Caco-2 (cell line): ENCODE results near the gene DIS3L. TPM values are rescaled to one million over a fixed set of nuclear protein-coding genes. Genes with fewer than 3 reads are reported as not detected.
"Not testable (repeated sequence)": the region's sequence is repeated elsewhere in the genome, so short reads cannot be mapped to it uniquely, and the experiment has no call there.

Experiments used
- BruUV-seq: library from RNA; stranded (reverse); fragments of 400-500 nt; replicated peaks from 2 replicates; lab custom pipeline; 2021; lab: Mats Ljungman, UMichigan
- CTCF ChIA-PET: fragments of 300-600 bp; sonication (Branson Sonifier 250); formaldehyde crosslinking; loops from one replicate; lab custom pipeline; 2022; ENCODE audit warnings: antibody characterized with exemption; lab: Charles Lee
- POLR2A ChIA-PET: fragments of 300-600 bp; sonication (Branson Sonifier 250); formaldehyde crosslinking; loops from one replicate; lab custom pipeline; 2022; ENCODE audit warnings: antibody characterized with exemption; lab: Charles Lee
- DNase-seq, 2 experiments: peaks; one replicate each; pipeline versions ENCODE4 v3.0.0 to v3.0.0-alpha.2; 2020 to 2022
- H3K27me3 ChIP-seq: replicated peaks from 2 replicates; pipeline ENCODE4 v1.6.0; 2011; ENCODE audit warnings: low read length; ENCODE audit not compliant: control insufficient read depth, insufficient read depth
- H3K36me3 ChIP-seq: 2 replicates; pipeline ENCODE4 v1.5.1; 2011; ENCODE audit warnings: low read length; ENCODE audit not compliant: control insufficient read depth, insufficient read depth
- H3K4me1 ChIP-seq: fragments of 250-450 bp; sonication (Bioruptor Pico); 2 replicates; pipeline ENCODE4 v1.5.1; 2020; ENCODE audit warnings: mild to moderate bottlenecking
- H3K4me3 ChIP-seq: 2 replicates; pipeline ENCODE4 v1.5.1; 2011; ENCODE audit warnings: low read depth, mild to moderate bottlenecking, control low read depth, low read length
- H3K9me3 ChIP-seq: fragments of 250-450 bp; sonication (Bioruptor Pico); 2 replicates; pipeline ENCODE4 v1.5.1; 2020; ENCODE audit warnings: mild to moderate bottlenecking, moderate library complexity
- H3K27ac Mint-ChIP-seq: one replicate; pipeline ENCODE4 v1.8.0; 2022; ENCODE audit warnings: mixed read lengths; ENCODE audit not compliant: unreplicated experiment
- H3K27me3 Mint-ChIP-seq: one replicate; pipeline ENCODE4 v1.8.0; 2022; ENCODE audit warnings: mixed read lengths; ENCODE audit not compliant: insufficient read depth, unreplicated experiment
- H3K36me3 Mint-ChIP-seq: one replicate; pipeline ENCODE4 v1.8.0; 2022; ENCODE audit warnings: mild to moderate bottlenecking, mixed read lengths; ENCODE audit not compliant: insufficient read depth, unreplicated experiment
- H3K4me1 Mint-ChIP-seq: one replicate; pipeline ENCODE4 v1.8.0; 2022; ENCODE audit warnings: low read depth, mixed read lengths; ENCODE audit not compliant: unreplicated experiment
- H3K4me3 Mint-ChIP-seq: one replicate; pipeline ENCODE4 v1.8.0; 2022; ENCODE audit warnings: mild to moderate bottlenecking, moderate library complexity, mixed read lengths; ENCODE audit not compliant: unreplicated experiment
- H3K9me3 Mint-ChIP-seq: one replicate; pipeline ENCODE4 v1.8.0; 2022; ENCODE audit warnings: mixed read lengths; ENCODE audit not compliant: unreplicated experiment
- intact Hi-C: fragments of 100-400 bp; cut with micrococcal nuclease; formaldehyde crosslinking; loops from one replicate; pipeline ENCODE4 v1.10.0; 2022; ENCODE audit not compliant: unreplicated experiment
- total RNA-seq: library from RNA; stranded (reverse); gene quantifications from 2 replicates; pipeline ENCODE4 v1.2.3, GENCODE V29; 2022
- TF ChIP-seq, protein P1 (sequence below), 2 experiments: fragments of 200-600 bp in 1 of 2; IDR thresholded peaks; 1 replicate in 1 of 2; 2 replicates in 1 of 2; pipeline versions ENCODE4 v1.5.1 to v1.8.0; 2011 to 2022; ENCODE audit warnings: antibody characterized with exemption in 1 of 2, control low read depth in 1 of 2, inconsistent platforms in 1 of 2, low read depth in 1 of 2, low read length in 1 of 2, mild to moderate bottlenecking in 1 of 2, moderate library complexity in 1 of 2; ENCODE audit not compliant: insufficient read depth in 1 of 2, severe bottlenecking in 1 of 2, unreplicated experiment in 1 of 2

Gene DIS3L
- total RNA-seq, 1 experiment from 2014 or later = 25.3 TPM

DNA sequence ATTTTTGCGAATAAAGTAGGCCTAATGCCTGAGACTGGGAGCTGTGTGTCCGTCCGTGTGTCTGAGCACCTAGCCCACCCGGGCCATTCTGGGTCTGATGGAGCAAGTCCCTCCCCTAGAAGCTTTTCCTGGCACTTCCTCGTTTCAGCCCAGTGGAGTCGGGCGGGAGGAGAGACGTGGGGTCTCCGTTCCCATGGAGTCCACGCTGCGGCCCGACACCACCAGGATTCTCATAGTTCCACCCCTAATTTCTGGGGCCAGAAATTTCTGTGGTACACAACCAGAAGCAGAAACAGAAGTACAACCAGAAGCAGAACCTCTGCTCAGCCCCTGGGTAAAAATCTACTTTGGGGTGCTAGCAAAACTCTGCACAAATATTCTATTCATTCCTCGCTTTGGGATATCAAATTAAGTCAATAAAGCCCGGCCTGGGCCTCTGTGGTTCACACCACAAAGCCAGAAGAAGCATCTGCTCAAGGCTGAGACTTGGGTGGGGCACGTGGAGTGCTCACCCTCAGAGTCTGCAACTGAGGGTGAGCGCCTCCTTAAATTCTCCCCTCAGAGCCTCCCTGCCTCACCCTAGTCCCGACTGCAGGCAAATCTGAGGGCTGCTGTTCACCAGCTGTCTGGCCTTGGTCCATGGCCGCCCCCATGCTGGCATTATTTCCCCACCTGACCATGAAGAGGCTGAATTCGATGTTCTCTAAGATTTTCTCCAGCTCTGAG, 38.3 kb upstream of the DIS3L start:
- no peak overlapping the region for H3K4me3 ChIP-seq
- Mint-ChIP-seq H3K36me3 (no peaks in the 10 kb centered on the region), H3K27me3 (peaks cover 34% of the 10 kb centered on the region), H3K27ac (no peak overlapping the region), H3K4me1 (peaks cover 9% of the 10 kb centered on the region), H3K9me3 (no peaks in the 10 kb centered on the region), H3K4me3 (no peak overlapping the region)
- intact Hi-C loops = no loop called here
- no TSS peak for BruUV-seq
- no peaks in the 10 kb centered on the region for H3K9me3 ChIP-seq
- ChIA-PET CTCF (no interaction called here), POLR2A (no interaction called here)
- H3K27me3 ChIP-seq = no peaks in the 10 kb centered on the region
- TF ChIP-seq, protein P1, sequence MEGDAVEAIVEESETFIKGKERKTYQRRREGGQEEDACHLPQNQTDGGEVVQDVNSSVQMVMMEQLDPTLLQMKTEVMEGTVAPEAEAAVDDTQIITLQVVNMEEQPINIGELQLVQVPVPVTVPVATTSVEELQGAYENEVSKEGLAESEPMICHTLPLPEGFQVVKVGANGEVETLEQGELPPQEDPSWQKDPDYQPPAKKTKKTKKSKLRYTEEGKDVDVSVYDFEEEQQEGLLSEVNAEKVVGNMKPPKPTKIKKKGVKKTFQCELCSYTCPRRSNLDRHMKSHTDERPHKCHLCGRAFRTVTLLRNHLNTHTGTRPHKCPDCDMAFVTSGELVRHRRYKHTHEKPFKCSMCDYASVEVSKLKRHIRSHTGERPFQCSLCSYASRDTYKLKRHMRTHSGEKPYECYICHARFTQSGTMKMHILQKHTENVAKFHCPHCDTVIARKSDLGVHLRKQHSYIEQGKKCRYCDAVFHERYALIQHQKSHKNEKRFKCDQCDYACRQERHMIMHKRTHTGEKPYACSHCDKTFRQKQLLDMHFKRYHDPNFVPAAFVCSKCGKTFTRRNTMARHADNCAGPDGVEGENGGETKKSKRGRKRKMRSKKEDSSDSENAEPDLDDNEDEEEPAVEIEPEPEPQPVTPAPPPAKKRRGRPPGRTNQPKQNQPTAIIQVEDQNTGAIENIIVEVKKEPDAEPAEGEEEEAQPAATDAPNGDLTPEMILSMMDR (IDR thresholded peaks at IDR 0.05; ENCODE audit: insufficient read depth in 1 of 2, low read depth in 1 of 2, low read length in 1 of 2, severe bottlenecking in 1 of 2, unreplicated experiment in 1 of 2) = no peak
- DNase-seq = no peak
- H3K4me1 ChIP-seq = no peaks in the 10 kb centered on the region
- no peaks in the 10 kb centered on the region for H3K36me3 ChIP-seq

DNA sequence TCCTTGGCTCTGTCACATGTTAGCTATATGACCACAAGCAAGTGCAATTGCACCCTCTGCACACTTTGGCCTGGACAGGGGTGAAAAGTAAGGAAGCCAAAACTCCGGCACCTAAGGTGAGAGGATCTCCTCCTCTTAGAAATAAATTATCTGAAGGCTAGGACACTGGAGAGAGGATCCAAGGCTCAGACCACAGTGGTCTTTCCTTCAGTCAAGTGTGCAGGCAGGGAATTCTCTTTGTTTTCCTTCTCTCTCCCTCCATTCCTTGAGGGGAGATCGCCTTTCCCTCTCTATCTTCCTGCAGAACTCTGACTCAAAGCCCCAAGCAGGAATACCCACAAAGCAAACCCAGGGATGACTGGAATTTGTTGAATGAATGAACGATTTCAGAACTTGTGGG, 36.7 kb upstream of the DIS3L start:
- Histone ChIP-seq H3K36me3 (no peaks in the 10 kb centered on the region), H3K4me1 (no peaks in the 10 kb centered on the region), H3K27me3 (no peaks in the 10 kb centered on the region), H3K4me3 (no peak overlapping the region), H3K9me3 (no peaks in the 10 kb centered on the region)
- POLR2A ChIA-PET = no interaction called here
- TF ChIP-seq, protein P1 (IDR thresholded peaks at IDR 0.05; ENCODE audit: insufficient read depth in 1 of 2, low read depth in 1 of 2, low read length in 1 of 2, severe bottlenecking in 1 of 2, unreplicated experiment in 1 of 2) = no peak
- Mint-ChIP-seq H3K27me3 (peaks cover 30% of the 10 kb centered on the region), H3K36me3 (no peaks in the 10 kb centered on the region), H3K4me1 (peaks cover 9% of the 10 kb centered on the region), H3K9me3 (peaks cover under 1% of the 10 kb centered on the region), H3K4me3 (no peak overlapping the region), H3K27ac (no peak overlapping the region)
- CTCF ChIA-PET = interaction anchor here (0.6 to 0.7 kb wide), 2 partner anchors 89 to 258 kb away, joined by 3 to 5 read pairs; no protein-coding TSS in a partner anchor
- intact Hi-C loops = no loop called here
- DNase-seq = no peak
- BruUV-seq = no TSS peak

DNA sequence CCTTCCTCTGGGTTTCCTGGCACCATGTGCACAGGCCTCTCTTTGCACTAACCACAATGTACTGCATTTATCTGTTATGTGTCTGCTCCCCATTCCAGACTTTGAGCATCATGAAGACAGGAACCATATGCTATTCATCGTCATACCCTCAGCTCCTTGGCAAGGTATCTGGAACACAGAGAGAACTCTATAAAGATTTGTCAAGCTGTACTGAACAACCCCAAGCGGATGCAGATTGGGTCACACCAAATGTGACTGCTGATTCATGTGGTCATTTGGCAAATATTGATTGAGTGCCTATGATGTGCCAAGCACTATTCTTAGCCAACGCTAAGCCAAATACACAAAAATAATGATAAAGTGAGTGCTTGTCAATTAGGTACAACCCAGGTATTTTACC, 32.3 kb upstream of the DIS3L start:
- H3K9me3 Mint-ChIP-seq = peaks cover 15% of the 10 kb centered on the region
- Histone ChIP-seq H3K4me1 (no peaks in the 10 kb centered on the region), H3K4me3 (no peak overlapping the region), H3K36me3 (no peaks in the 10 kb centered on the region), H3K27me3 (no peaks in the 10 kb centered on the region), H3K9me3 (no peaks in the 10 kb centered on the region)
- H3K27me3 Mint-ChIP-seq = peaks cover 20% of the 10 kb centered on the region
- H3K27ac Mint-ChIP-seq = no peak overlapping the region
- no peaks in the 10 kb centered on the region for H3K36me3 Mint-ChIP-seq
- no TSS peak for BruUV-seq
- intact Hi-C loops = no loop called here
- DNase-seq = no peak
- no peak overlapping the region for H3K4me3 Mint-ChIP-seq
- H3K4me1 Mint-ChIP-seq = no peaks in the 10 kb centered on the region
- POLR2A ChIA-PET = no interaction called here
- CTCF ChIA-PET = no interaction called here
- TF ChIP-seq, protein P1 (IDR thresholded peaks at IDR 0.05; ENCODE audit: insufficient read depth in 1 of 2, low read depth in 1 of 2, low read length in 1 of 2, severe bottlenecking in 1 of 2, unreplicated experiment in 1 of 2) = no peak

DNA sequence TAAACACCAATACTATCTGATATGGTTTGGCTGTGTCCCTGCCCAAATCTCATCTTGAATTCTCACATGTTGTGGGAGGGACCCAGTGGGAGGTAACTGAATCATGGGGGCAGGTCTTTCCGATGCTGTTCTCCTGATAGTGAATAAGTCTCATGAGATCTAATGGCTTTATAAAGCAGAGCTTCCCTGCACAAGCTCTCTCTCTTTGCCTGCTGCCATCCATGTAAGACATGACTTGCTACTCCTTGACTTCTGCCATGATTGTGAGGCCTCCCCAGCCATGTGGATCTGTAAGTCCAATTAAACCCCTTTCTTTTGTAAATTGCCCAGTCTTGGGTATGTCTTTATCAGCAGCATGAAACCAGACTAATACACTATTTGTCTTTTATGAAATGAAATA, 30.5 kb upstream of the DIS3L start:
- POLR2A ChIA-PET = not testable (repeated sequence)

More for the DNA sequence above, 30.5 kb upstream of the DIS3L start:
- H3K27ac Mint-ChIP-seq, H3K4me3 Mint-ChIP-seq, H3K4me3 ChIP-seq, H3K4me1 ChIP-seq, BruUV-seq, DNase-seq, H3K9me3 ChIP-seq, H3K4me1 Mint-ChIP-seq, H3K36me3 ChIP-seq, intact Hi-C loops, H3K27me3 ChIP-seq, CTCF ChIA-PET, H3K36me3 Mint-ChIP-seq: not testable (repeated sequence)
- H3K9me3 Mint-ChIP-seq = peaks cover 15% of the 10 kb centered on the region
- H3K27me3 Mint-ChIP-seq = peaks cover 14% of the 10 kb centered on the region
